Endothelial cell of umbilical vein (primary cell): ENCODE results near the gene FXYD3. TPM values are rescaled to one million over a fixed set of nuclear protein-coding genes. Genes with fewer than 3 reads are reported as not detected.
"Not testable (repeated sequence)": the region's sequence is repeated elsewhere in the genome, so short reads cannot be mapped to it uniquely, and the experiment has no call there.

Experiments used
- BruUV-seq: library from RNA; stranded (reverse); fragments of 400-500 nt; replicated peaks from 2 replicates; lab custom pipeline; 2021; lab: Mats Ljungman, UMichigan
- CTCF ChIA-PET: fragments of 300-600, 350-600 bp; sonication (Branson Sonifier 250); formaldehyde crosslinking; loops from one replicate; lab custom pipeline; 2021; ENCODE audit warnings: antibody characterized with exemption, inconsistent platforms; lab: Charles Lee
- POLR2A ChIA-PET: fragments of 300-600, 350-600 bp; sonication (Branson Sonifier 250); formaldehyde crosslinking; loops from one replicate; lab custom pipeline; 2021; ENCODE audit warnings: antibody characterized with exemption, inconsistent platforms; lab: Charles Lee
- DNase-seq: peaks from one replicate; pipeline ENCODE4 v3.0.0-alpha.2; 2011; ENCODE audit warnings: low read depth, low spot score
- FAIRE-seq: peaks from 2 replicates; lab custom pipeline; 2011; peaks lifted over from hg19 to GRCh38; lab: Jason Lieb, UNC
- H2AFZ ChIP-seq: 2 replicates; pipeline ENCODE4 v1.6.0; 2012; ENCODE audit warnings: low read depth, low read length, control low read depth, inconsistent platforms
- H3K27ac ChIP-seq: 2 replicates; pipeline ENCODE4 v1.5.1; 2011; ENCODE audit warnings: low read depth, mild to moderate bottlenecking, control low read depth, low read length, moderate library complexity; ENCODE audit not compliant: insufficient read depth
- H3K27me3 ChIP-seq, 2 experiments: 2 replicates each; pipeline versions ENCODE4 v1.6.0 to v1.6.1; 2011; ENCODE audit warnings: low read length in 2 of 2, mixed read lengths in 1 of 2; ENCODE audit not compliant: control insufficient read depth in 2 of 2, insufficient read depth in 2 of 2
- H3K36me3 ChIP-seq, 2 experiments: 2 replicates in 1 of 2; 3 replicates in 1 of 2; pipeline ENCODE4 v1.5.1; 2011; ENCODE audit warnings: low read length in 2 of 2, mild to moderate bottlenecking in 1 of 2, moderate library complexity in 1 of 2; ENCODE audit not compliant: control insufficient read depth in 2 of 2, insufficient read depth in 2 of 2; ENCODE audit errors: extremely low read depth in 1 of 2
- H3K4me1 ChIP-seq: 3 replicates; pipeline ENCODE4 v1.5.1; 2011; ENCODE audit warnings: mild to moderate bottlenecking, low read length; ENCODE audit not compliant: control insufficient read depth, insufficient read depth; ENCODE audit errors: extremely low read depth
- H3K4me2 ChIP-seq: 2 replicates; pipeline ENCODE4 v1.6.1; 2011; ENCODE audit warnings: low read length, control low read depth, mixed read lengths; ENCODE audit not compliant: insufficient read depth
- H3K4me3 ChIP-seq, 3 experiments: fragments of 200-600 bp in 1 of 3; sonication (generic), shearing (Covaris generic) in 1 of 3; replicated peaks in 1 of 3; 2 replicates each; pipeline ENCODE4 v1.5.1; 2011 to 2016; ENCODE audit warnings: control low read depth in 3 of 3, low read length in 3 of 3, mild to moderate bottlenecking in 2 of 3, inconsistent platforms in 1 of 3, low read depth in 1 of 3, moderate library complexity in 1 of 3; ENCODE audit not compliant: insufficient read depth in 1 of 3
- H3K79me2 ChIP-seq: 2 replicates; pipeline ENCODE4 v1.6.0; 2012; ENCODE audit warnings: low read length, inconsistent platforms; ENCODE audit not compliant: control insufficient read depth, insufficient read depth
- H3K9ac ChIP-seq: replicated peaks from 2 replicates; pipeline ENCODE3; 2011; ENCODE audit warnings: low read length, control low read depth; ENCODE audit not compliant: insufficient read depth; ENCODE audit errors: extremely low read depth
- H3K9me1 ChIP-seq: replicated peaks from 3 replicates; pipeline ENCODE4 v1.6.0; 2011; ENCODE audit warnings: mild to moderate bottlenecking, low read length; ENCODE audit not compliant: control insufficient read depth, insufficient read depth; ENCODE audit errors: extremely low read depth
- H3K9me3 ChIP-seq: replicated peaks from 2 replicates; pipeline ENCODE4 v1.5.1; 2012; ENCODE audit warnings: low read length, inconsistent platforms; ENCODE audit not compliant: control insufficient read depth, insufficient read depth
- H4K20me1 ChIP-seq: replicated peaks from 2 replicates; pipeline ENCODE3; 2011; ENCODE audit warnings: mild to moderate bottlenecking, low read length; ENCODE audit not compliant: control insufficient read depth, insufficient read depth; ENCODE audit errors: extremely low read depth
- CTCF ChIP-seq, 2 donors: IDR thresholded peaks; 1 replicate in 1 of 2; 2 replicates in 1 of 2; pipeline ENCODE4 v1.5.1; 2011; ENCODE audit warnings: low read length in 2 of 2, mild to moderate bottlenecking in 2 of 2, moderate library complexity in 2 of 2, control low read depth in 1 of 2, inconsistent platforms in 1 of 2, low read depth in 1 of 2; ENCODE audit not compliant: insufficient read depth in 1 of 2; ENCODE audit errors: extremely low read depth in 1 of 2
- EZH2 ChIP-seq: IDR thresholded peaks from 2 replicates; pipeline ENCODE4 v1.6.1; 2012; ENCODE audit warnings: borderline replicate concordance, low read depth, mild to moderate bottlenecking, moderate library complexity, low read length, inconsistent platforms; ENCODE audit not compliant: severe bottlenecking
- FOS ChIP-seq: IDR thresholded peaks from 2 replicates; pipeline ENCODE4 v1.6.1; 2011; ENCODE audit warnings: mild to moderate bottlenecking, low read length, moderate library complexity, borderline replicate concordance; ENCODE audit not compliant: insufficient read depth
- GATA2 ChIP-seq: IDR thresholded peaks from 2 replicates; pipeline ENCODE4 v1.7.0; 2011; ENCODE audit warnings: low read depth, mild to moderate bottlenecking, moderate library complexity, mixed read lengths, low read length; ENCODE audit not compliant: insufficient read length, insufficient read depth
- JUN ChIP-seq: IDR thresholded peaks from 2 replicates; pipeline ENCODE4 v1.6.1; 2011; ENCODE audit warnings: borderline replicate concordance, low read depth; ENCODE audit not compliant: insufficient read length, insufficient read depth
- MAX ChIP-seq: IDR thresholded peaks from 2 replicates; pipeline ENCODE4 v1.6.1; 2011; ENCODE audit not compliant: insufficient read depth, insufficient read length
- MYC ChIP-seq: IDR thresholded peaks from one replicate; pipeline ENCODE4 v1.6.1; 2011; ENCODE audit warnings: mild to moderate bottlenecking, low read depth, low read length
- POLR2A ChIP-seq: IDR thresholded peaks from 2 replicates; pipeline ENCODE4 v1.6.1; 2012; ENCODE audit warnings: low read depth, mild to moderate bottlenecking, control low read depth, low read length
- POLR2AphosphoS5 ChIP-seq: IDR thresholded peaks from 2 replicates; pipeline ENCODE4 v1.6.1; 2012; ENCODE audit warnings: low read depth, mild to moderate bottlenecking, control low read depth, low read length, moderate library complexity; ENCODE audit not compliant: insufficient read depth
- dilution Hi-C: fragments of 300-500 bp; cut with MboI; formaldehyde crosslinking; loops from one replicate; pipeline ENCODE4 v1.15.0; 2019; ENCODE audit warnings: low sequenced_read_pairs; ENCODE audit not compliant: extremely low pct_ligation_motif_present
- intact Hi-C: fragments of 100-400 bp; cut with micrococcal nuclease; formaldehyde crosslinking; loops from one replicate; pipeline ENCODE4 v1.10.0; 2022
- polyA plus RNA-seq, 4 experiments: library from polyadenylated mRNA; depleted of rRNA in 3 of 4; stranded (reverse) in 3 of 4; unstranded in 1 of 4; fragments of >200 nt; gene quantifications; 2 replicates each; pipeline versions ENCODE4 v1.2.1 to v1.2.3, GENCODE V29; 2011 to 2012; ENCODE audit warnings: missing spikeins in 1 of 4
- total RNA-seq: library from RNA; stranded (reverse); gene quantifications from 2 replicates; pipeline ENCODE4 v1.2.3, GENCODE V29; 2021

The FXYD3 gene
- total and polyA plus RNA-seq, 2 donors (not counting 3 experiments of a cell fraction or from before 2014, with no cell fraction given) = not detected

- H3K79me2 ChIP-seq = peaks cover 19% of the 10 kb centered on the region
- BruUV-seq = no TSS peak
- intact Hi-C loops = no loop called here
- TF ChIP-seq MAX = no peak
- no peak for TF ChIP-seq POLR2AphosphoS5
- TF ChIP-seq MYC = no peak
- TF ChIP-seq JUN = no peak
- TF ChIP-seq CTCF (IDR thresholded peaks at IDR 0.05; ENCODE audit: extremely low read depth in 1 of 2, insufficient read depth in 1 of 2, low read depth in 1 of 2, low read length in 2 of 2) = no peak
- no peak for TF ChIP-seq GATA2
- no peak for TF ChIP-seq POLR2A
- no peak for TF ChIP-seq EZH2
- TF ChIP-seq FOS = no peak
- no peaks in the 10 kb centered on the region for H3K9me1 ChIP-seq
- H3K4me2 ChIP-seq = no peak overlapping the region
- peaks cover 19% of the 10 kb centered on the region for H3K4me1 ChIP-seq
- H2AFZ ChIP-seq = no peak overlapping the region
- dilution Hi-C loops = no loop called here
- H3K9ac ChIP-seq = no peak overlapping the region
- H3K4me3 ChIP-seq = no peak overlapping the region
- DNase-seq (no peak), FAIRE-seq (no peak)
- no peaks in the 10 kb centered on the region for H3K27me3 ChIP-seq
- CTCF ChIA-PET = interaction anchor here (1.4 to 4.6 kb wide), 3 partner anchors 9 to 15 kb away, joined by 3 to 73 read pairs (median 14); partner anchors contain the start of genes FXYD7 and LGI4
- POLR2A ChIA-PET = no interaction called here
- H4K20me1 ChIP-seq = no peaks in the 10 kb centered on the region
- H3K9me3 ChIP-seq = no peaks in the 10 kb centered on the region
- no peaks in the 10 kb centered on the region for H3K36me3 ChIP-seq
- no peak overlapping the region for H3K27ac ChIP-seq
These were observed 35.8 kb downstream of the FXYD3 start for GRCh38 chr19:35151273-35152065.

GRCh38 chr19:35153129-35153522 lies 37.5 kb downstream of the FXYD3 start:
- Histone ChIP-seq H3K79me2 (peaks cover 31% of the 10 kb centered on the region), H3K36me3 (peaks cover 8 to 11% of the 10 kb centered on the region in 2 experiments), H3K4me1 (peaks cover 20% of the 10 kb centered on the region)
- dilution Hi-C loops, H3K9ac ChIP-seq, H2AFZ ChIP-seq, DNase-seq, H3K27ac ChIP-seq, POLR2A ChIA-PET, H4K20me1 ChIP-seq, H3K9me1 ChIP-seq, FAIRE-seq, H3K4me2 ChIP-seq, H3K9me3 ChIP-seq, H3K27me3 ChIP-seq, H3K4me3 ChIP-seq, BruUV-seq: not testable (repeated sequence)
- CTCF ChIA-PET = interaction anchor here (1.3 to 4.6 kb wide), 6 partner anchors 8 to 121 kb away, joined by 3 to 73 read pairs (median 5); partner anchors contain the start of genes FXYD7 and LGI4
- intact Hi-C loops = loop anchor here (1.0 kb wide), 1 partner anchor 12 kb away; no protein-coding TSS in a partner anchor
